IPS-15b (cell line): ENCODE data around the gene CCDC88C.

Experiments
- H3K27me3 ChIP-seq: one replicate; pipeline ENCODE4 v1.6.1; 2013; ENCODE audit warnings: low read length; ENCODE audit not compliant: control insufficient read depth, insufficient read depth
- H3K36me3 ChIP-seq: one replicate; pipeline ENCODE4 v1.6.1; 2013; ENCODE audit warnings: low read length; ENCODE audit not compliant: control insufficient read depth, insufficient read depth
- H3K4me1 ChIP-seq: one replicate; pipeline ENCODE4 v1.6.1; 2013; ENCODE audit warnings: mild to moderate bottlenecking, low read length; ENCODE audit not compliant: control insufficient read depth, insufficient read depth
- H3K4me3 ChIP-seq: one replicate; pipeline ENCODE4 v1.5.1; 2013; ENCODE audit warnings: low read depth, low read length
- H3K9ac ChIP-seq: one replicate; pipeline ENCODE4 v1.6.1; 2013; ENCODE audit warnings: low read depth, mild to moderate bottlenecking, low read length
- H3K9me3 ChIP-seq: one replicate; pipeline ENCODE4 v1.6.1; 2013; ENCODE audit warnings: mild to moderate bottlenecking, low read length; ENCODE audit not compliant: control insufficient read depth, insufficient read depth

CCDC88C gene

GRCh38 chr14:91279354-91279753 is 138.3 kb downstream of the CCDC88C start:
- H3K4me3 ChIP-seq, result no peak overlapping the region
- H3K36me3 ChIP-seq, result peaks cover 23% of the 10 kb centered on the region
- H3K27me3 ChIP-seq, result no peaks in the 10 kb centered on the region
- no peaks in the 10 kb centered on the region for H3K9me3 ChIP-seq
- H3K9ac ChIP-seq, result no peak overlapping the region
- H3K4me1 ChIP-seq, result no peaks in the 10 kb centered on the region

DNA sequence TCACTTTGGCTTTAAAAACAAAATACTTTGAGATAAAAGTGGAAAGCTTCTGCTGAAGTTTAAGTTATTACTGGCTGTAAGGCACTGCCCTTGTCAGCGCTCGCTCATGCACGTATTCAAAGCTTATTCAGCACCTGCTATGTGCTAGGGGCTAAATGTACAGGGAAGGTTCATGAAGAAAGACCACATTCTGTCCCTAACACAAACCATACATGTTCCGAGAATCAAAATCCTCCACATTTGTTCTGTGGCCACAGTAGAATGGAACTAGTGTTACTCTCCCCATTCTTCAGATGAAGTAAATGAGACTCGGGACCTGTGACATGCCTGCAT is 139.3 kb downstream of the CCDC88C start:
- H3K9me3 ChIP-seq, result no peaks in the 10 kb centered on the region
- peaks cover 29% of the 10 kb centered on the region for H3K36me3 ChIP-seq
- no peaks in the 10 kb centered on the region for H3K4me1 ChIP-seq

GRCh38 chr14:91277546-91278382 is 139.9 kb downstream of the CCDC88C start:
- Histone ChIP-seq H3K9me3 (no peaks in the 10 kb centered on the region), H3K9ac (no peak overlapping the region), H3K36me3 (peaks cover 29% of the 10 kb centered on the region), H3K4me3 (no peak overlapping the region), H3K27me3 (no peaks in the 10 kb centered on the region), H3K4me1 (no peaks in the 10 kb centered on the region)

More for the DNA sequence above, 139.3 kb downstream of the CCDC88C start:
- H3K9ac ChIP-seq, result no peak overlapping the region
- H3K27me3 ChIP-seq, result no peaks in the 10 kb centered on the region
- H3K4me3 ChIP-seq, result no peak overlapping the region

GRCh38 chr14:91274796-91275195 is 142.8 kb downstream of the CCDC88C start:
- H3K9ac ChIP-seq, result no peak overlapping the region
- H3K4me1 ChIP-seq, result no peaks in the 10 kb centered on the region
- peaks cover 29% of the 10 kb centered on the region for H3K36me3 ChIP-seq
- H3K9me3 ChIP-seq, result no peaks in the 10 kb centered on the region
- no peaks in the 10 kb centered on the region for H3K27me3 ChIP-seq
- no peak overlapping the region for H3K4me3 ChIP-seq

GRCh38 chr14:91273885-91274273 is 143.7 kb downstream of the CCDC88C start:
- H3K9ac ChIP-seq, result no peak overlapping the region
- H3K9me3 ChIP-seq, result no peaks in the 10 kb centered on the region
- H3K4me3 ChIP-seq, result no peak overlapping the region
- H3K4me1 ChIP-seq, result no peaks in the 10 kb centered on the region
- H3K27me3 ChIP-seq, result no peaks in the 10 kb centered on the region
- H3K36me3 ChIP-seq, result peaks cover 28% of the 10 kb centered on the region

- peaks cover 28% of the 10 kb centered on the region for H3K36me3 ChIP-seq
- H3K4me1 ChIP-seq, result no peaks in the 10 kb centered on the region
- H3K27me3 ChIP-seq, result no peaks in the 10 kb centered on the region
- no peak overlapping the region for H3K9ac ChIP-seq
- no peaks in the 10 kb centered on the region for H3K9me3 ChIP-seq
- H3K4me3 ChIP-seq, result no peak overlapping the region
Measured at GRCh38 chr14:91273273-91273884, 144.2 kb downstream of the CCDC88C start.

DNA sequence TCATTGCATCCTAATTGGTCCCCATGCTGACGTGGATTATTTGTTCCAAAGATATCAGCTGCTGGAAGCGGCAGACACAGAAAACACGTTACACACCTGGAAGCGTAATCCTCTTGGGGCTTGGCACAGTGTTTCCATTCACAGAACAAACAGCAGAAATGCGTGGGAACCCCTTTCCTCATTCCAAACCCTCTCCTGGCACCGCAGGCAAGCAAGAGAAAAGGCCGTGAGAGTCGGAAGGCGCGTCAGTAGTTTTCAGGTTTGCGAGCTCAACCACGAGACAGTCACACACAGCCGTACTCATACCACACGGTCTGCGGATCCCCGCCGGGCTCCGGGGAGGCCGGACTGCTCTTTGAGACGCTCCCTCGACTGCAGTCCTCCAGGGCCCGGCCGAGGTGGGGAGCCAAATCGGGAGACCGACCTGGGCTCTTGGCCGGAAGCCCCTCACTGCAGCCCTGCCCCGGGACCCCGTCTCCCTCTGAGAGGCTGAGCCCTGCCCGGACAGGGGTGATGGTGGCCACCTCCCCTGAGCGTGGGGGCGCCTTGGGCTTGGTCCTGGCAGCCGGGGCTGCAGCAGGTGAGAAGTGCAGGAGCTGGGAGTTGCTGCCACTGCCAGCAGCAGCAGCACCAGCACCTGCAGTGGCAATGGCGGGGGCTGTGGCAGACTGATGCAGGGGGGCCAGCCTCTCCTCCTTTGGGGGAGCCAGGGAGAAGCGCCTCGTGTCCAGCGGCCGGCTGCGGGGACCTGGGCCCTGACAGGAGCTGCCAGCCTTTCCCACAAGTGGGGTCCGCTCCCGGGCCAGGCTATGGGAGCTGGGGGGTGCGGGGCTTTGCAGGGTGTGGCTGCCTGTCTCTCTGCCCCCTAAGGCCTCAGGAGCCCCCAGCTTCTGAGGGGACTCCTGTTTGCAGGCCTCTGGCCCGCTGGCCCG is 145.0 kb downstream of the CCDC88C start:
- H3K36me3 ChIP-seq, result peaks cover 24% of the 10 kb centered on the region
- H3K4me1 ChIP-seq, result no peaks in the 10 kb centered on the region
- no peaks in the 10 kb centered on the region for H3K27me3 ChIP-seq
- no peak overlapping the region for H3K9ac ChIP-seq
- no peaks in the 10 kb centered on the region for H3K9me3 ChIP-seq
- H3K4me3 ChIP-seq, result no peak overlapping the region

DNA sequence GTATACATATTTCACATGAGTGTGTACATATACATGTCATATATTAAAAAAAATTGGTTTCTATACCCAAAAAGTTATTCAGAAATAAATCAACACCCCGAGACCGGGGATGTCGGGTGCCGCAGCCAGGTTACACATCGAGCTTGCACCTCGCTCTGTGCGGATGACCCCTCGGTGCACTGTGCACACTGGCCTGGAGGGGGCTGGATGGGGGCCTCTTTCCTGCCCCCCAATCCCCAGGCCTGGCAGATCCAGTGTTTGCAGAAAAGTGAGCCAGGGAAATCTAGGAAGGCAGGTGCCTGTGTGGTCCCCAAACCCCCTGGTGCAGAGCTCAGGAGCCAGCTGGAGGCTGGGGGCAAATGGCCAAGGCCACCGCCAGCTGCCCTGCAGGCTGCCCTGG is 146.0 kb downstream of the CCDC88C start:
- no peaks in the 10 kb centered on the region for H3K27me3 ChIP-seq
- no peaks in the 10 kb centered on the region for H3K4me1 ChIP-seq
- no peaks in the 10 kb centered on the region for H3K9me3 ChIP-seq
- H3K36me3 ChIP-seq, result peaks cover 21% of the 10 kb centered on the region
- no peak overlapping the region for H3K9ac ChIP-seq
- H3K4me3 ChIP-seq, result no peak overlapping the region

- Histone ChIP-seq H3K9ac (no peak overlapping the region), H3K27me3 (peaks cover 2% of the 10 kb centered on the region), H3K9me3 (no peaks in the 10 kb centered on the region), H3K4me1 (no peaks in the 10 kb centered on the region), H3K4me3 (no peak overlapping the region), H3K36me3 (peaks cover 16% of the 10 kb centered on the region)
Measured at GRCh38 chr14:91270619-91271018, 147.0 kb downstream of the CCDC88C start.

GRCh38 chr14:91270188-91270587 is 147.4 kb downstream of the CCDC88C start:
- H3K9ac ChIP-seq, result no peak overlapping the region
- H3K27me3 ChIP-seq, result peaks cover 6% of the 10 kb centered on the region
- no peaks in the 10 kb centered on the region for H3K9me3 ChIP-seq
- no peaks in the 10 kb centered on the region for H3K4me1 ChIP-seq
- H3K36me3 ChIP-seq, result peaks cover 16% of the 10 kb centered on the region
- H3K4me3 ChIP-seq, result no peak overlapping the region

DNA sequence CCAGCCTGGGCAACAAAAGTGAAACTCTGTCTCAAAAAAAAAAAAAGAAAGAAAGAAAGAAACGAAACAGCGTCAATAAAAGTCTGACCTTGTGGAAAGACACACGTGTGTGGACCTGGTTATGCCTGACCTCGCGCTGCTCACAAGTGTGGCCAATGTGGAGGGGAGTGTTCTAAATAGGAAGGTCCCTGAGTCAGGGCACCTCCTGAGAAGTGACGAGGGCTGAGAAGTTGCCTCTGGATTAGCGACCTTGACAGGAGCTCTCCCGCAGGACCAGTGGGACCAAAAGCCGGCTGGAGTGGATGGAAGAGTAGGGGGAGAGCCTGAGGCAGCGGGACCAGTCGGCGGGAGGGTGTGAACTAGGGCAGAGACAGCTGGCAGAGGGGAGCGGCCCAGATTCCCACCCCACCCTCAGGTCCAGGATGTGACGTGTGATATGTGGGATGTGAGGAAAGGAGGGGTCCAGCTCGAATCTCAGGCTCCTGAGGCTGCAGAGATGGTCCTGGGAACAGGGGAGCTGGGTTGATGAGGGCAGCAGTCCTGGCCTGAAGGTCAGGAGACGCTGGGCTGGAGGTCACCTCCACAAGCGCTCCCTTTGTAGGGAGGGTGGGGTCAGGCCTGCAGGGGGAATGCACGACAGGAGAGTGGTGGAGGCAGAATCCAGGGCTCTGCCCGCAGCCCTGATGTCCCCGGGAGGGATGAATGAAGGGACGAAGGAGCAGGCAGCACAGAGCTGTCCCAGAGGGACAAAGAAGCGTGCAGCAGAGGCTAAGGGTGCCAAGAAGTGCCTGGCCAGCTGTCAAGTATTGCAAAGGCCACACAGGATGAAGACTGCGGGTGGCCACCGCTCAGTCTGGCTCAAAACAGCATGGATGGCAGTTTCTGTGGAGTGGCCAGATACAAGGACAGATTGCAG is 148.3 kb downstream of the CCDC88C start:
- Histone ChIP-seq H3K27me3 (peaks cover 12% of the 10 kb centered on the region), H3K36me3 (peaks cover 16% of the 10 kb centered on the region), H3K4me1 (no peaks in the 10 kb centered on the region), H3K4me3 (no peak overlapping the region), H3K9ac (no peak overlapping the region), H3K9me3 (no peaks in the 10 kb centered on the region)
